ENCODE data around the gene MAEA. TPM values are rescaled to one million over a fixed set of nuclear protein-coding genes. Genes with fewer than 3 reads are reported as not detected.

The MAEA gene
- total RNA-seq, 1 donor from 2014 or later: 38.2 TPM

GRCh38 chr4:1310031-1310795 is 20.5 kb downstream of the MAEA start:
- H3K27ac ChIP-seq: peak overlapping the region; percentile 35
- H3K4me2 ChIP-seq: peak overlapping the region; percentile 77
- peak overlapping the region; percentile 81 for H3K4me3 Mint-ChIP-seq
- peaks cover 9% of the 10 kb centered on the region for H3K27me3 Mint-ChIP-seq (ENCODE audit: insufficient read depth, low read depth)
- TF ChIP-seq CTCF (IDR thresholded peaks at IDR 0.05): no peak
- no peak for TF ChIP-seq EZH2phosphoT487 (IDR thresholded peaks at IDR 0.05)
- TF ChIP-seq EZH2 (IDR thresholded peaks at IDR 0.05): no peak
- no peaks in the 10 kb centered on the region for H3K9me3 Mint-ChIP-seq
- H3K27ac Mint-ChIP-seq: peak overlapping the region; percentile 69
- H3K79me2 ChIP-seq (ENCODE audit: low read depth): peaks cover 74% of the 10 kb centered on the region
- H3K36me3 ChIP-seq: no peaks in the 10 kb centered on the region
- H2AFZ ChIP-seq (replicated peaks): no peak overlapping the region
- peaks cover 31% of the 10 kb centered on the region for H3K36me3 Mint-ChIP-seq
- H3K4me1 Mint-ChIP-seq: peaks cover 21% of the 10 kb centered on the region
- peak overlapping the region; percentile 45 for H3K4me3 ChIP-seq
- peaks cover 4% of the 10 kb centered on the region for H3K4me1 ChIP-seq
- H4K20me1 ChIP-seq (ENCODE audit: low read depth): peaks cover 27% of the 10 kb centered on the region
- no peaks in the 10 kb centered on the region for H3K27me3 ChIP-seq
- no peak for DNase-seq (ENCODE audit: low spot score)
- H3F3A ChIP-seq (ENCODE audit: low read depth): peaks cover 20% of the 10 kb centered on the region
- no peak overlapping the region for H3K9ac ChIP-seq
- no peaks in the 10 kb centered on the region for H3K9me3 ChIP-seq (ENCODE audit: low read depth)

DNA sequence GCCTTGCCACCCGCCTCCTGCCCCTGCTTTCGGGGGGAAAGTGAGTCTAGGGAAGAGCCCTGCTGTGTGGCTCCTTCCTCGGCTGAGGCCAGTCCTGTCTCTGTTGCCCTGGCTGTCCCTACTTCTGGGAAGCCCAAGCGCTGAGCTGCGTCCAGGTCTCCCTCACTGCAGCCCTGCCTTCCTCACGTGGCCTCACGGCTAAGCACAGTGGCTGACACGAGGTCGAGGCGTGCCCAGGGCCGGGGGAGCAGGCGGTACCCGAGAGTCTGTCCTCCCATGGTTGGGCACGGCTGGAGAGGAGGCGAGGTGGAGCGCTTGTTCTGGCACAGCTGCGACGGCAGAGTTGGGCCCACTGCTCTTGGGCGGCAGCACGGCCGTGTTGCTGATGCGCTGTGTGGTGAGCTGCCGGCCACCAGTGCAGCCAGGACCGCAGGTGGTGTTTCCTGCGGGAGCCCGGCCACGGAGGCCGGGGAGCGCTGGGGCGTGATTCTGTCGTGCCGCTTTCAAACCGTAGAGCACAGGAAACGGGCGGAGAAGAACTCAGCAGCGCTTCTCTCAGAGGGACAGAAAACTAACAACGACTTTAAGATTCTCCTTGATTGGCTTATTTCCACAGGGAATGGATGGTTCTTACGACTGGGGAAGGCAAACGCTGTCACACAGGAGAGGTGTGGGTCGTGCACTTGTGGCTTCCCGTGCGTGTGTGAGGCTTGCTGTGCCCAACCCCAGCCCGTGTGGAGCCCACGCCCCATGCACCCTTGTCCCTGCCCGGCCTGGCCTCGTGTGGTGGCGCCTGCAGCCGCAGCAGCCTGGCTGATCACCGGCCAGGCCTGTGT is 21.3 kb downstream of the MAEA start:
- Mint-ChIP-seq H3K27ac (no peak overlapping the region), H3K27me3 (ENCODE audit: insufficient read depth, low read depth) (peaks cover 9% of the 10 kb centered on the region), H3K4me1 (peaks cover 21% of the 10 kb centered on the region), H3K9me3 (no peaks in the 10 kb centered on the region), H3K4me3 (no peak overlapping the region), H3K36me3 (peaks cover 30% of the 10 kb centered on the region)
- no peak for TF ChIP-seq EZH2 (IDR thresholded peaks at IDR 0.05)
- no peak overlapping the region for H2AFZ ChIP-seq (replicated peaks)
- H3K9ac ChIP-seq: no peak overlapping the region
- no peaks in the 10 kb centered on the region for H3K9me3 ChIP-seq (ENCODE audit: low read depth)
- H3K79me2 ChIP-seq (ENCODE audit: low read depth): peaks cover 66% of the 10 kb centered on the region
- H3K27me3 ChIP-seq: no peaks in the 10 kb centered on the region
- no peaks in the 10 kb centered on the region for H3K36me3 ChIP-seq
- peaks cover 20% of the 10 kb centered on the region for H3F3A ChIP-seq (ENCODE audit: low read depth)
- H3K4me2 ChIP-seq: no peak overlapping the region
- H3K27ac ChIP-seq: no peak overlapping the region
- DNase-seq (ENCODE audit: low spot score): no peak
- H3K4me3 ChIP-seq: no peak overlapping the region
- peaks cover 4% of the 10 kb centered on the region for H3K4me1 ChIP-seq
- H4K20me1 ChIP-seq (ENCODE audit: low read depth): peaks cover 27% of the 10 kb centered on the region

GRCh38 chr4:1312821-1313640 is 23.3 kb downstream of the MAEA start:
- H3K27me3 Mint-ChIP-seq (ENCODE audit: insufficient read depth, low read depth): peaks cover 9% of the 10 kb centered on the region
- no peak overlapping the region for H2AFZ ChIP-seq (replicated peaks)
- no peak overlapping the region for H3K4me3 ChIP-seq
- H3K27ac Mint-ChIP-seq: no peak overlapping the region
- no peak overlapping the region for H3K4me3 Mint-ChIP-seq
- peaks cover 17% of the 10 kb centered on the region for H3F3A ChIP-seq (ENCODE audit: low read depth)
- peaks cover 4% of the 10 kb centered on the region for H3K4me1 ChIP-seq
- TF ChIP-seq EZH2 (IDR thresholded peaks at IDR 0.05) (no peak), CTCF (IDR thresholded peaks at IDR 0.05) (no peak), EZH2phosphoT487 (IDR thresholded peaks at IDR 0.05) (no peak)
- no peak for DNase-seq (ENCODE audit: low spot score)
- no peak overlapping the region for H3K4me2 ChIP-seq
- H3K4me1 Mint-ChIP-seq: peaks cover 21% of the 10 kb centered on the region
- H4K20me1 ChIP-seq (ENCODE audit: low read depth): peaks cover 27% of the 10 kb centered on the region
- no peaks in the 10 kb centered on the region for H3K27me3 ChIP-seq
- peaks cover 25% of the 10 kb centered on the region for H3K36me3 Mint-ChIP-seq
- no peaks in the 10 kb centered on the region for H3K36me3 ChIP-seq
- no peaks in the 10 kb centered on the region for H3K9me3 Mint-ChIP-seq
- peaks cover 46% of the 10 kb centered on the region for H3K79me2 ChIP-seq (ENCODE audit: low read depth)
- no peak overlapping the region for H3K27ac ChIP-seq
- H3K9ac ChIP-seq: no peak overlapping the region
- no peaks in the 10 kb centered on the region for H3K9me3 ChIP-seq (ENCODE audit: low read depth)
